H9 (cell line): ENCODE data around the gene SMDT1. TPM values are rescaled to one million over a fixed set of nuclear protein-coding genes. Genes with fewer than 3 reads are reported as not detected.

ENCODE experiments used
- DNase-seq: peaks from one replicate; pipeline ENCODE4 v3.0.0-alpha.2; 2017
- H2AFZ ChIP-seq: one replicate; pipeline ENCODE4 v1.6.1; 2013; ENCODE audit warnings: mild to moderate bottlenecking, low read length, control low read depth, moderate library complexity
- H2AK5ac ChIP-seq: 2 replicates; pipeline ENCODE4 v1.6.1; 2013; ENCODE audit warnings: low read length, control low read depth, mixed read lengths; ENCODE audit not compliant: insufficient read length
- H2BK120ac ChIP-seq: one replicate; pipeline ENCODE4 v1.6.1; 2013; ENCODE audit warnings: low read depth, mild to moderate bottlenecking, low read length, control low read depth, inconsistent platforms; ENCODE audit not compliant: poor library complexity, severe bottlenecking
- H2BK12ac ChIP-seq: 2 replicates; pipeline ENCODE4 v1.6.1; 2013; ENCODE audit warnings: low read length, control low read depth, mixed read lengths, low read depth; ENCODE audit not compliant: insufficient read length
- H2BK15ac ChIP-seq: 2 replicates; pipeline ENCODE4 v1.6.1; 2013; ENCODE audit warnings: low read depth, low read length, control low read depth
- H2BK20ac ChIP-seq: one replicate; pipeline ENCODE4 v1.6.1; 2013; ENCODE audit warnings: low read depth, mild to moderate bottlenecking, low read length, control low read depth, inconsistent platforms; ENCODE audit not compliant: poor library complexity, severe bottlenecking
- H2BK5ac ChIP-seq: 2 replicates; pipeline ENCODE4 v1.6.1; 2013; ENCODE audit warnings: low read length, control low read depth, mixed read lengths; ENCODE audit not compliant: insufficient read length
- H3K14ac ChIP-seq: 2 replicates; pipeline ENCODE4 v1.6.1; 2013; ENCODE audit warnings: low read length, control low read depth; ENCODE audit not compliant: insufficient read depth
- H3K18ac ChIP-seq: 2 replicates; pipeline ENCODE4 v1.6.1; 2013; ENCODE audit warnings: low read depth, mild to moderate bottlenecking, mixed read lengths, low read length, control low read depth; ENCODE audit not compliant: insufficient read length
- H3K23ac ChIP-seq: 2 replicates; pipeline ENCODE4 v1.6.1; 2013; ENCODE audit warnings: low read length, control low read depth, mixed read lengths, low read depth; ENCODE audit not compliant: insufficient read length
- H3K23me2 ChIP-seq: 2 replicates; pipeline ENCODE4 v1.6.1; 2013; ENCODE audit warnings: low read depth, mild to moderate bottlenecking, mixed read lengths, low read length, control low read depth; ENCODE audit not compliant: insufficient read length, poor library complexity, severe bottlenecking
- H3K27ac ChIP-seq: 2 replicates; pipeline ENCODE4 v1.5.1; 2013; ENCODE audit warnings: low read length, control low read depth, mixed read lengths, low read depth; ENCODE audit not compliant: insufficient read length
- H3K27me3 ChIP-seq: 2 replicates; pipeline ENCODE4 v1.6.1; 2013; ENCODE audit warnings: low read length, control low read depth, inconsistent platforms; ENCODE audit not compliant: insufficient read depth
- H3K4ac ChIP-seq: 2 replicates; pipeline ENCODE4 v1.6.1; 2013; ENCODE audit warnings: low read depth, mild to moderate bottlenecking, control low read depth, inconsistent platforms, low read length, moderate library complexity
- H3K4me1 ChIP-seq: 2 replicates; pipeline ENCODE4 v1.6.1; 2013; ENCODE audit warnings: low read length, control low read depth, inconsistent platforms; ENCODE audit not compliant: insufficient read depth
- H3K4me2 ChIP-seq: 2 replicates; pipeline ENCODE4 v1.6.1; 2013; ENCODE audit warnings: low read length, control low read depth, mixed read lengths; ENCODE audit not compliant: insufficient read length, insufficient read depth
- H3K56ac ChIP-seq: 2 replicates; pipeline ENCODE4 v1.6.1; 2013; ENCODE audit warnings: low read depth, mild to moderate bottlenecking, mixed read lengths, low read length, control low read depth; ENCODE audit not compliant: insufficient read length
- H3K79me1 ChIP-seq: 2 replicates; pipeline ENCODE4 v1.6.1; 2013; ENCODE audit warnings: low read depth, mild to moderate bottlenecking, moderate library complexity, low read length, control low read depth, inconsistent platforms; ENCODE audit not compliant: insufficient read depth, poor library complexity, severe bottlenecking
- H3K79me2 ChIP-seq: 2 replicates; pipeline ENCODE4 v1.6.1; 2013; ENCODE audit warnings: low read length, control low read depth, inconsistent platforms; ENCODE audit not compliant: insufficient read depth
- H3K9ac ChIP-seq: 2 replicates; pipeline ENCODE4 v1.6.1; 2013; ENCODE audit warnings: low read length, control low read depth, mixed read lengths; ENCODE audit not compliant: insufficient read length; ENCODE audit errors: extremely low read depth
- H3K9me3 ChIP-seq: one replicate; pipeline ENCODE4 v1.6.1; 2013; ENCODE audit warnings: low read depth, low read length, inconsistent platforms; ENCODE audit not compliant: control insufficient read depth
- H3T11ph ChIP-seq: one replicate; pipeline ENCODE4 v1.6.1; 2013; ENCODE audit warnings: mild to moderate bottlenecking, low read length, control low read depth, inconsistent platforms
- H4K20me1 ChIP-seq: one replicate; pipeline ENCODE4 v1.6.1; 2013; ENCODE audit not compliant: control insufficient read depth, insufficient read length, insufficient read depth
- H4K5ac ChIP-seq: 2 replicates; pipeline ENCODE4 v1.6.1; 2013; ENCODE audit warnings: low read depth, mild to moderate bottlenecking, mixed read lengths, low read length, control low read depth; ENCODE audit not compliant: insufficient read length
- H4K8ac ChIP-seq: replicated peaks from 2 replicates; pipeline ENCODE4 v1.6.1; 2013; ENCODE audit warnings: low read length, control low read depth, mixed read lengths, low read depth; ENCODE audit not compliant: insufficient read length
- H4K91ac ChIP-seq: 2 replicates; pipeline ENCODE4 v1.6.1; 2013; ENCODE audit warnings: low read depth, mild to moderate bottlenecking, moderate library complexity, mixed read lengths, low read length, control low read depth; ENCODE audit not compliant: insufficient read length
- H3K27ac Mint-ChIP-seq, 3 experiments: 2 replicates in 2 of 3; 3 replicates in 1 of 3; pipeline ENCODE4 v1.8.0; 2020 to 2021; ENCODE audit warnings: mixed read lengths in 3 of 3, mild to moderate bottlenecking in 1 of 3, moderate library complexity in 1 of 3
- H3K27me3 Mint-ChIP-seq: 2 replicates; pipeline ENCODE4 v1.8.0; 2021; ENCODE audit warnings: low read depth, mild to moderate bottlenecking, moderate library complexity, mixed read lengths
- H3K36me3 Mint-ChIP-seq, 3 experiments: 2 replicates in 2 of 3; 3 replicates in 1 of 3; pipeline ENCODE4 v1.8.0; 2020 to 2021; ENCODE audit warnings: low read depth in 3 of 3, mixed read lengths in 3 of 3; ENCODE audit not compliant: insufficient read depth in 1 of 3
- H3K4me1 Mint-ChIP-seq, 2 experiments: 2 replicates each; pipeline ENCODE4 v1.8.0; 2020; ENCODE audit warnings: mixed read lengths in 2 of 2
- H3K4me3 Mint-ChIP-seq, 2 experiments: 2 replicates in 1 of 2; 3 replicates in 1 of 2; pipeline ENCODE4 v1.8.0; 2020 to 2021; ENCODE audit warnings: mild to moderate bottlenecking in 2 of 2, mixed read lengths in 2 of 2, moderate library complexity in 1 of 2
- H3K9me3 Mint-ChIP-seq, 2 experiments: 2 replicates in 1 of 2; 3 replicates in 1 of 2; pipeline ENCODE4 v1.8.0; 2020; ENCODE audit warnings: mild to moderate bottlenecking in 2 of 2, mixed read lengths in 2 of 2, moderate library complexity in 1 of 2
- WGBS: extraction: QIAGEN DNeasy Blood & Tissue Kit; methylation state at CpG from one replicate; pipeline ENCODE4 v1.1.7; 2013; ENCODE audit warnings: missing lambda C conversion rate, low lambda C conversion rate, mixed read lengths; ENCODE audit not compliant: insufficient read length; ENCODE audit errors: extremely low coverage; 5-methylcytosine and 5-hydroxymethylcytosine counted together
- total RNA-seq: library from RNA; stranded (reverse); gene quantifications from 2 replicates; pipeline ENCODE4 v1.2.1, GENCODE V29; 2021
- TF ChIP-seq, protein P1 (sequence below): fragments of 200-600 bp; sonication (generic); conservative IDR thresholded peaks from 3 replicates; pipeline ENCODE4 v1.8.0; 2021; ENCODE audit warnings: antibody characterized with exemption, mild to moderate bottlenecking

Gene SMDT1
- total RNA-seq, 1 experiment from 2014 or later = 45.0 TPM

DNA sequence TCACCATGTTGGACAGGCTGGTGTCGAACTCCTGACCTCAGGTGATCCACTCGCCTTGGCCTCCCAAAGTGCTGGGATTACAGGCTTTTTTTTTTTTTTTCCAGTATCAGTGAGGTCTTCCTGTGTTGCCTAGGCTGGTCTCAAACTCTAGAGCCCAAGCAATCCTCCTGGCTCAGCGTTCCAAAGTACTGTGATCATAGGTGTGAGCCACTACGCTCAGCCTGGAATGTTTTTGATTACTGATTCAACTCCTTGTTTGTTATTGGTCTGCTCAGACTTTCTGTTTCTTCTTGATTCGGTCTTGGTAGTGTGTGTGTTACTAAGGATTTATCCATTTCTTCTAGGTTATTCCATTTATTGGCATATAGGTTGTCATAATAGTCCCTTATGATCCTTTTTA lies 40.2 kb upstream of the SMDT1 start:
- Histone ChIP-seq H3K27me3 (no peaks in the 10 kb centered on the region), H2AK5ac (no peak overlapping the region), H3K79me1 (no peaks in the 10 kb centered on the region), H3K27ac (no peak overlapping the region), H3K18ac (no peak overlapping the region), H3K4me1 (no peaks in the 10 kb centered on the region), H3K9ac (no peak overlapping the region), H3K79me2 (no peaks in the 10 kb centered on the region), H2BK12ac (no peak overlapping the region), H2BK5ac (no peak overlapping the region), H2BK120ac (no peak overlapping the region), H3T11ph (no peak overlapping the region), H3K9me3 (no peaks in the 10 kb centered on the region), H4K91ac (no peak overlapping the region), H2BK15ac (no peak overlapping the region), H3K4ac (no peak overlapping the region), H4K8ac (no peak overlapping the region), H2AFZ (no peak overlapping the region), H3K14ac (no peak overlapping the region), H4K5ac (no peak overlapping the region), H3K23me2 (no peaks in the 10 kb centered on the region), H4K20me1 (no peaks in the 10 kb centered on the region), H3K56ac (no peak overlapping the region), H3K4me2 (no peak overlapping the region), H2BK20ac (no peak overlapping the region), H3K23ac (no peak overlapping the region)
- peaks cover 27 to 29% of the 10 kb centered on the region in 2 experiments for H3K9me3 Mint-ChIP-seq
- peaks cover 34% of the 10 kb centered on the region for H3K27me3 Mint-ChIP-seq
- no CpG with 5 or more reads among the region's 5 CpGs for WGBS
- H3K4me1 Mint-ChIP-seq = no peaks in the 10 kb centered on the region
- DNase-seq = no peak
- peaks cover 3 to 4% (median 4%) of the 10 kb centered on the region in 3 experiments; a peak in 6 of 7 replicates for H3K36me3 Mint-ChIP-seq
- no peak overlapping the region for H3K27ac Mint-ChIP-seq
- TF ChIP-seq, protein P1, sequence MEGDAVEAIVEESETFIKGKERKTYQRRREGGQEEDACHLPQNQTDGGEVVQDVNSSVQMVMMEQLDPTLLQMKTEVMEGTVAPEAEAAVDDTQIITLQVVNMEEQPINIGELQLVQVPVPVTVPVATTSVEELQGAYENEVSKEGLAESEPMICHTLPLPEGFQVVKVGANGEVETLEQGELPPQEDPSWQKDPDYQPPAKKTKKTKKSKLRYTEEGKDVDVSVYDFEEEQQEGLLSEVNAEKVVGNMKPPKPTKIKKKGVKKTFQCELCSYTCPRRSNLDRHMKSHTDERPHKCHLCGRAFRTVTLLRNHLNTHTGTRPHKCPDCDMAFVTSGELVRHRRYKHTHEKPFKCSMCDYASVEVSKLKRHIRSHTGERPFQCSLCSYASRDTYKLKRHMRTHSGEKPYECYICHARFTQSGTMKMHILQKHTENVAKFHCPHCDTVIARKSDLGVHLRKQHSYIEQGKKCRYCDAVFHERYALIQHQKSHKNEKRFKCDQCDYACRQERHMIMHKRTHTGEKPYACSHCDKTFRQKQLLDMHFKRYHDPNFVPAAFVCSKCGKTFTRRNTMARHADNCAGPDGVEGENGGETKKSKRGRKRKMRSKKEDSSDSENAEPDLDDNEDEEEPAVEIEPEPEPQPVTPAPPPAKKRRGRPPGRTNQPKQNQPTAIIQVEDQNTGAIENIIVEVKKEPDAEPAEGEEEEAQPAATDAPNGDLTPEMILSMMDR = no peak
- no peak overlapping the region for H3K4me3 Mint-ChIP-seq
